Non-pigmented ciliary epithelial cell (primary cell): ENCODE measurements around the gene IFNW1.
A peak's percentile ranks its signal among the peaks of the same experiment; 100 is the strongest.

Experiments
- DNase-seq: peaks from one replicate; pipeline ENCODE4 v3.0.0-alpha.2; 2010; ENCODE audit warnings: low read depth

Gene IFNW1

DNA sequence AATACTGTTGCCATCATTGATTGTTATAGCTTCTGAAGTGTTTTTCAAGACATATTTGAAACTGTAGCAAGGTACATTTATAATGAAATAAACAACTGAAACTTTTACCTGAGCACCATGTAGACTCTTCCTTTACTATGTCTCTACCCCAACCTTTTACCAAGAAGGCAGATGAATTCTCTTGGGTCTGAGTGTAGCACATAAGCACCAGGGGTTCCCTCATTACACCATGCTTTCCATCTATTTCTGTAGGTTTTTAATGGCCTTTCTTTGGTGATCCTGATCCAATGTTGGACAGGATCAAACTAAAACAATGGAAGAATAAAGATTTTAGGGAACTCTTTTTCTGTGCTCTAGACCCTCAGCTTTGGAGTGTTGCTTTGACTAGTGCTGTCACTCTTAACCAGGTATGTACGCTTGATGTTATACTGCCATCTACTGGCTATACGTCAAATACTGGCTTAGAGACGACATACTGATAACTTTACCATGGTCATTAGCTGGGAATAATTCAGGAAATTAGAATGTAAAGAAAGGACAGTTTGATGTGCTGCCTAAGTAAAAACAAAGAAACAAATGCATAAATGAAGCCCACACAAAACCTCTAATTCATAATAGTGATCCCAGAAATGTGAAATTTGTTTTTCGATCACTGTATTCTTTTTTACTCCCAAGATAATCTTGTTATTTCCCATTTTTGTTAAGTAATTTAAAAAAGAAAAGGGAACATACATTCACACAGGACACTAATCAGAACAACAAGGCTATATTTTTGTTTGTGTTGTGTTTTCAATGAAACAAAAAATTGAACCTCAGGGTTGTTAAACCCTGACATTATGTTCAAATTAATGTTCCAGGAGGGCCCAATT, 30.7 kb downstream of the IFNW1 start:
- DNase-seq: peak; percentile 36

DNA sequence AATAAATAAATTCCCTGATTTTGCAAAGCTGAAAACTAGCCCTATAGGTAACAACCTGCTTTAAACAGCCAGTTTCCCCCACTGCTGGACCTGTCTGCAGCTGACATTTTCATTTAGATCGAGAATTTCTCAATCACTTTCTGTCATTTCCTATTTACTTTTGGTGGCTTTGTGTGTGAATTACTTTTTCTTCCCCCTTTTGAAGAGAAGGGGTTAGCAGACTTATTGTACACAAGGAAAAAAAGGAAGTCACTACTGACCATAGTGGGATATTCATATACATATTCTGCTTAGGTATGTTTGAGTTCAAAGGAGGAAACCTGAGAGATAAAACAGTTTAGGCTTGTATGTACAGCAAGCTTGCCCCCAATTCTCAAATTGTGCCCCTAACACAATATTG, 36.8 kb downstream of the IFNW1 start:
- no peak for DNase-seq

DNA sequence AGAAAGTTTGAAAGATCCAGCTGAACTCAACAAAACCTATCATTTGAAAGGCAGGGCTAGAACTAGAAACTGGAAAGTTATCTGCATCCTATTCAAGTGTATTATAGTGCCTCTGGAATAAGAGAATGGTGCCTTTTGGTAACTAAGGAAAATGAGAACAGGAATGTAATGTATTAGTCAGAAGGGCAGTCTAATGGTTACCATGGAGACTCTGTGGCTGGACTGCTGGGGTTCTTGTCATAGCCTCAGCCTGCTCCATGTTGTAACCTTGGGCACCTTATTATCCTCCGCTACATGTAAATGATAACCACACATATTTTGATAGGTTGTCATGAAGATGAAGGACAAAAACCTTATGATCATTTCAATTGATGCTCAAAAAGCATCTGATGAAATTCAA, 39.3 kb downstream of the IFNW1 start:
- DNase-seq: no peak

DNA sequence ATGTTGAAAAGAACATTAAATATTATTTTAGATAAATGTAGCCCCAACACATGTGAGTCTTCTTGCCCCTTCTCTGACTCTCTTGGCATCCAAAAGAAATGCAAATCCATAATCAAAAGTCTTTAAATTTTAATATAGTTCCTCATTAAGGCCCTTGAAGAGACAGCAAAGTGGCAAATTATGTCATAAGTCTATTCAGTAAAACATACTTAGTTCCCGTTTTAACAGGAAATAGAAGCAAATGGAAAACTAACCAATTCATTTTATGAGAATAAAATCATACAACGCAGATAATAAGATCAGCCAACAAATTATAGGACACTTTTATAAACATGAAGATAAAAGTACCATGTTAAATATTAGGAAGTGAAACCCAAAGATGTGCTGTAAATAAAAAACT, 43.8 kb downstream of the IFNW1 start:
- no peak for DNase-seq

DNA sequence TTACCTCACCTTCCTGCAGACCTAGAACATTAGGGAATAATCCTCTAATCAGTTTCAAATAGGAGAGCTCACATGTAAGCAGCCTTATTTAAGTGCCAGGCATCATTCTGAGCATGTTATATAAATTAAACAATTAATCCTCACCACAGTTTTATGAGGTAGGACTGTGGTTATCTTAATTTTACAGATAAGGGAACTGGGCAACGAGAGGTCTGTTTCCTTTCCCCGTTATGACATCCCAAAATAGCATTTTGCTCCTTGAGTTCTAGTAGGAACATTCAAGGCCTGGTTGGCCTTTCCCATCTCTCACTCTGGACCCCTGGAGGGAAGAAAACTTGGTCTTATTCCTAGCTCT, 44.8 kb downstream of the IFNW1 start:
- DNase-seq: no peak

DNA sequence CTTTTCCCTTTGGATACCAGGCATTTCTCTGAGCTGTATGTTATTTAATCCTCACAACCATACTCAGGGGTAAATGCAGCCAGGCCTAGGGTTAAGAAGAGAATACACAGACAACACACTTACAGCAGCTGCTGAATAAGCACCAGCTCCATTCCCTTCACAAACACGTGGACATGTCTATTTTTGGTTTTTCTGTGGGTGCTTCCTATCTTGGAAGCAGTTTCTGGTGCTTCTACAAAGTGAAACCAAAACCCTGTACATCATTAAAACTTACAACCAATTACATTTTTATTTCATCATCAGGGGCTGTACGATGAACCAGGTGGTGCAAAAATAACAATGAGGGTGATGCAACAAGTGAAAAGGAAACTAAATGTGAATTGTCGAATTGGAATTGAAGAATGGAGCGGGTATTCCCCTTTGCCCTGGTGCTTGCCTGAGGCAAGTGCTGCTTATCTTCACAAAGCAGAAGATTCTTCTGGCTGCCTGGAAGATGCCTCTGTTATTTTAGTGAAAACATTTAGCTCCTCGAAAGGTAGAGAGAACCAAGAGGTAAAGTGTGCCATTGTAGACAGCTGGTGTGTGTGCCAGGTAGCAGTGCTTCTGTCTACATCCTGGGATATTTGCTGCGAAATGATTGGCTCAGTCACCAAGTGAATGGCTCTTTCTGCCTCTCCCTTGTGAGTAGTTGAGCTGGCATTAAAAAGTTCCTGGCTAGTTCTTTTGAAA, 45.3 kb downstream of the IFNW1 start:
- DNase-seq: peak; percentile 26

DNA sequence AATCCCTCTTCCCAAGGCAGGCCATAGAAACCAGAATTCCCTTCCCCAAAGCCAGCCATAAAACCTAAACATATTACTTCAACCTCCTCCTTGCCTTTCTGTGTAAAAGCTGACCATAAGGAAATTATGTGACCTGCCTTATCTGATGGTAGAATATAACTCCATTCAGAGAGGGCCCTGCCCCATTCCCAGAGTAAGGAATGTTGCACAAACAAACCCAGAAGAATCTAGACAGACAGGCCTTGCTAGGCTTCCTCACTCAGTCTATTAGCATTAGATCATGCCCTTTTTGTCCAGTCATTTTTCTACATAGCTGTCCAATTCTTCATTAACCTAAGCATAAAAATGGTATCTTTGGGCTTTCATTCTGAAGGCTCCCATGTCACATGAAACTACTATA, 46.1 kb downstream of the IFNW1 start:
- DNase-seq: no peak
